Measurements from ENCODE around the gene PIK3CA.

Gene PIK3CA

DNA sequence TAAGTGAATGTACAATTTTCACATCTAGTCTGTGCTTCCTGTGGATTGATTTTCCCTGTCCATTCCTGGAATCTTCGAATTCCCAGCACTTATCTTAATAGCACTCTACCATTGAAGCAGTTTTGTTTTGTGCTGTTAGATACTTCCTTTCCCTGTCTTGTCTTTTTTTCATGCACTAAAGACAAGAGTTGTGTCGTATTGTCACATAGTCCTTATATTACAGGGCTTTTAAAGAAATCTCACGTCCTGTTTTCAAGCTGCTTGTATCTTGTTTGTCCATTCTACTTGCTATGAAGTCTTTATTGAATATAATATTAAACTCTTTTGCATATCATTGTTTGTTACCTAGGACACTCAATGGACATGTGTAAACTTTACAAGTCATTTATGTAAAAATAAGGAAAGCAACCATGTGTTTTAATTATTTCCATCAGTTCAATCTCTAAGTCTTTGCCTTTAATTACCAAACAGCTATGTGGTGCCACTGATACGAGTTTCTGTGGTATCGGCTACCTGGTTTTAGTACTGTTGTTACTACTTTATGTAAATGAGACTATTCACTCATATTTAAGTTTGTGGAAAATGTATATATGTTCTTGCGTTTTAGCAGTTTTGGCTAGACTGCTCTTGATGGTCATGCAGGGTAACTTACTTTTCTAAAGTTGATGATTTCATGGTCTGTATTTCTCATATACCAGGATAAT is 10.3 kb downstream of the PIK3CA start:
- DNase-seq = no peak

DNA sequence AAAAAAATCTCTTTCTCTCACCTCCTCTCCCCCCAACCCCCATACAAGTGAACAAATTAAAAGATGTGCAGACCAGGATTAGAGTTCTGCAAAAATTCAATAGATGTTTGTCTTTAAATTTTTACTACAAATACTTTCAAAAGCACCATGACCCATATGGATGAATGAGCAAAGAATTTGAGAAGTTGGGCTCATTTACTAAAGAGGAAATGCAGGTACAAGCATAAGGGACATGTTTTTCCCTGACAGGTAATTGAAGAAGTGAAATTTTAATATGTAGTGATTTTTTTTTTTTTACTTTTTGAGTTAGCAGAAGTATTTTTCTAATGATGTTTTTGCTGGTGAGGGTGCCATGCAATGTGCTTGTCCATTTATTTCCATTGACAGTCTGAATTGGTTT is 15.3 kb downstream of the PIK3CA start:
- no peak for DNase-seq

DNA sequence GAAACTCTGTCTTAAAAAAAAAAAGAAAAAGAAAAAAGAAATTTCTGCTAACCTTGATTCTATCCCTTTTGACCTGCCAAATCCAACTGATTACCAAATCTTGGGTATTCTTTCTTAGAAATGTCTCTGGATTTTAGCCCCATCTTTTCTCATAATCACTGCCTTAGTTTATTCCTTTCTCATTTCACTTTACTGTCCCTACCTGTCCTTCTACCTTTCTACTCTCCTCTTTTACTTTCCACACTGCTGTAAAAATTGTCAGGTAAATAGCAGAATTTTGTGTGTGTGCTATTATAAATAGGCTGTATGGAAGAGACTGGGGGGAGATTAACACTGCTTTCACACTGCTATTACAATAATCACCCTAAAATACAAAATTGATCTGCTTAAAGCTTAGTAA is 16.7 kb downstream of the PIK3CA start:
- no peak for DNase-seq

DNA sequence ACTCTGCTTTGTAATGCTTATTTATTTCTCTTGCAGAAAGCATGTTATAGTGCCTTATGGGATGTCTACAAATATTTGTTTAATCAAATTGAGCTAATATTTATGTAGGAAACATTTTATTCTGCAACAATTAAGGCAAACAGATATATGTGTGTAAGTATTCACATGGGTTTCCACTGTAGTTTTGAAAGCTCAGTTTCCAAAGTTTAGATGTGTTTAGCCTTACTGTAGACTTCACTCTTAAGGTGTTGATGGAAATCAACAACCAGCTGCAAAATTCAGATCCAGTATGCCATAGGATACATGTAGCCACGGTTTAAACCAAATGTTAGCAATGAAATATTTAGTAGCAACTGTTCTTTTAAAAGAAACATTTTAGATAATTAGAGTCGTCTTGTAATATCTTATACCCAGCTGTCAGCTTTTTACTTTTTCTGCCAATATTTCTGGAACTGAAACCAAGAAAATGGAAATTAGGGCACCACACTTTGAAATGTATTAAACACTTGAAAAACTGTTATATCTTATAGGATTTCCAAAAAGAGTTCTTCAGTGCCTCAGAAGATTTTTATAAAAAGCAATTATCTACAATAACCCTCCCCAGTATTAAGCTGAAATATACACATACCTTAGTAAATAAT is 18.5 kb downstream of the PIK3CA start:
- no peak for DNase-seq

DNA sequence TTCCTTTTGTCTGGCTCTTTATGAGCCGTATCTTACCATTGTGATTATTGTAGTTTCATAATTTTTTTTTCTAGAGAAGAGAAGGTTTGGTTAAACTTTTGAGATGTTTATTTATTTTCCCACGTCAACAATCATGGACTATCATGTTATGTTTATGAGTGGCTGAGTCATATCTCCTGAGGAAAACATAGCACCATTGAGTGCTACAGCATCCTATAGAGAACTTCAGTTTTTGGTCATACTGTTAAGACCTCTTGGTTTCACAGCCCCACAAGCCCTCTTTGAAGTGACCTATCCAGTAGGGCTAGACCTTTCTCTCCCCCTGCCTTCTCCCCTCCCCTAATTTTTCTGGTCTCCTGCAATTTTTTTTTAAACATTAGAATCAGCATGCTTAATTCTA is 20.8 kb downstream of the PIK3CA start:
- no peak for DNase-seq

DNA sequence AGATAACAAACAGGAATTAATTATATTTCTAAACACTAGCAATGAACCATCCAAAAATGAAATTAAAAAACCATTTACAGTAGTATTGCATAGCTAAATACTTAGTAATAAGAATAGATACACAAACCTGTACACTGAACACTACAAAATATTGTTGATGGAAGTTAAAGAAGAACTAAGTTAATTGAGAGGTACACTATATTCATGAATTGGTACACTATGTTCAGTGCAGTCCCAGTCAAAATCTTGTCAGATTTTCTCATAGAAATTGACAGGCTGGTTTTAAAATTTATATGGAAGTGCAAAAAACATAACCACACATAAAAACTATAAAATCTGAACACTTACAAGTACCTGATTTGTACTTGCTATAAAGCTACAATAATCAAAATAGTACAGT is 24.4 kb downstream of the PIK3CA start:
- no peak for DNase-seq

DNA sequence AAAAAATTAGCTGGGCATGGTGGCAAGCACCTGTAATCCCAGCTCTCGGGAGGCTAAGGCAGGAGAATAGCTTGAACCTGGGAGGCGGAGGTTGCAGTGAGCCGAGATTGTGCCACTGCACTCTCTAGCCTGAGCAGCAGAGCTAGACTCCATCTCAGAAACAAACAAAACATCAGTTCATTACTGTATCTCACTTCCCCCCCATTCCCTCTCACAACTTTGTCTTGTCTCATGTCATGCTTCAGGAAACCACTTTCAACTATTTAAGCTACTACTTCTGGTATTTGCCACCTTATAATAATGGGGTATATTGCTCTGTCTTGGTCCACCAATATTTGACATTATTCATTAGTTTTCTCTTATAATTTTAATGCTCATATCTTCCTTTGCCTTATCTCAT is 26.2 kb downstream of the PIK3CA start:
- no peak for DNase-seq

DNA sequence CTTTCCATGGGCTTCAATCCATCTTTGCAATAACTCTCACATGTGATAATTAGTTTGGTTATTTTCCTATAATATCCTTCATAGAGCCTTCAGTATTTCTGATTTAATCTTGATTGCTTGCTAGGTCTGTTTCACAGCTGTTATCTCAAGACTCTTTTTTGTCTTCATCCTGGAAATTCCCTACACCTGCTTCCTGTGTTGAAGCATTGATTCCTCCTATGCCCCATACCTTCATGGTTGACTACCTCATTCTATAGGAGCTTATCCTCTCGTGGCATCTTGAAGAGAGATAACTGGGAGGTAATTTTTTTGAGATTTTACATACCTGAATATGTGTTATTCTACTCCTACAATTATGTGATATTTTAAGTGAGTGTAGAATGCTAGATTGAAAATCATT is 26.7 kb downstream of the PIK3CA start:
- DNase-seq = no peak

DNA sequence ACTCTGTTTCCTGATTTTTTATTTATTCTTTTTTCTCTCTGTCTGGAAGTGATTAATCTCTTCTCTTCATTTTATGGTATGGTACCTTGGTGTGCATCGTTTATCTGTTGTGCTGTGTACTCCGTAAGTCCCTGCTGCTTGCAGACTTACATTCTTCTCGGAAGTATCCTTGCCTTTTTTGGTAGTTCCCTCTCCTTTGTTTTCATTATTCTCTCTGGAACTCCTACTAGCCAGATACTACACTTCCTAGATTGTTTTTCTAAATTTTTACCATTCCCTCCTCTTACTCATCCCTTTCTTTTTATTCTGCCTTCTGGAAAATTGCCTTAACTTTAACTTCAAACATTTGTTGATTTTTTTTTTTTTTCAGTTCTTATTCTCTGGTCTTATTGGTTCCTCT is 27.2 kb downstream of the PIK3CA start:
- no peak for DNase-seq

DNA sequence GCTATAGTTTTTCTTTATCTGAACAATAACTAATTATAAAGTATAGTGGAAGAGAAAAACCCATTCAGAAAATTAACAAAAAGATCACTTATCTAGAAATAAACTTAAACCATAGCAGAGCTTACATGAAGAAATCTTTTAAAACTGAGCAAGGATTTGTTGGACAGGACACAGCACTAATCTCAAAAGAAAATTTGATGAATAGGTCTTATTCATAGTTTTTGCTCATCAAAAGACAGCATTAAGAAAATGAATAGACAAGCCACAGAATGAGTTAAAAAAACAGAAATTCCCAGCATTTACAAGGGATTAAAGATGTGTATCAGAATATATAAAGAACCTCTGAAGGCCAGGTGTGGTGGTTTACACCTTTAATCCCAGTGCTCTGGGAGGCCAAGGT is 29.5 kb downstream of the PIK3CA start:
- no peak for DNase-seq

DNA sequence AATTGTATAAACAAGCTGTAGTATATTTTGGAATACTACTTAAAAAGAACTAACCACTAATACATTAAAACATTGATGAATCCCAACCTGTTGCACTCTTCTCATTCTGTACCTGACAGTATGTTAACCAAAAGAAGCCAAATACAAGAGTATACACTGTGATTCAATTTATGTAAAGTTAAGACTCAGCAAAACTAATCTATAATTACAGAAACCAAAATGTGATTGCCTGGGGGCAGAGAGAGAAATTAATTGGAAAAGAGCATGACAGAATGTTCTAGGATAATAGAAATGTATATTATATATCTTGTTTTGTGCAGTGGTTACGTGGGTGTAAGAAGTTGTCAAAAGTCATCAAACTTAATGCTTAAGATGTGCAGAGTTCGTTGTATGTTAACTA is 31.1 kb downstream of the PIK3CA start:
- no peak for DNase-seq

DNA sequence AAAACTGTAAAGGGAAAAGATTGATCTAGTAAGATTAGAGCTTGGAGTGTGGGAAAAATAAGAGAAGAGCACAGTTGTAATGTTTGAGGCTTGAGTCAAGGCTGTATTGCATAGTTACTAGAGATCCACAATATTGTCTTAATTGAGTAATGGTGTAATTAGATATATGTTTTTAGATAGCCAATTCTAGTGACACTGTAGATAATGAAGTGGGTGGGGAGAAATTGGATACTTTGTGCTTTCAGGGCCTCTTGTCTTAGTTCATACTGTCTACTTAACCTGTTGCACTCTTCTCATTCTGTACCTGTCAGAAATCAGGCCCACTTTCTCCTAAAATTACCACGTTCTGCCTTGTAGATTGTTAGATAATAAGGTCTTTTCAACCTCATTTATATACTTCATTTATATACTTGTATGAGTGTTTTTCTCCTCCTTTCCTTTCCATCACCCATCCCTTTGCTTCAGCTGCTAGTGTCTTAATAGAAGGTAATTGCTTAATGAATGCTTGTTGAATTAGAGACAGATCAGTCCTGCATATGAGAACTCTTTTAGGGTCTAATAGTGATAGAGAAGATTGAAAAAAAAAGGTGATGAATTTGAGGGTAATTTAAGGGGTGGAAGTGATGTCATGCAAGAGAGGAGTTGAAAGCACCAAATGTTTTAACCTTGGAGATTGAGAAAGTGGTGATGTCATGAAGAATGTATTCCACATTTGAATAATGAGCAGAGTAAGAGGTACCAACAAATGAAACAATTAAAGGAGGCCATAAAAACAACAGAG is 32.0 kb downstream of the PIK3CA start:
- no peak for DNase-seq

DNA sequence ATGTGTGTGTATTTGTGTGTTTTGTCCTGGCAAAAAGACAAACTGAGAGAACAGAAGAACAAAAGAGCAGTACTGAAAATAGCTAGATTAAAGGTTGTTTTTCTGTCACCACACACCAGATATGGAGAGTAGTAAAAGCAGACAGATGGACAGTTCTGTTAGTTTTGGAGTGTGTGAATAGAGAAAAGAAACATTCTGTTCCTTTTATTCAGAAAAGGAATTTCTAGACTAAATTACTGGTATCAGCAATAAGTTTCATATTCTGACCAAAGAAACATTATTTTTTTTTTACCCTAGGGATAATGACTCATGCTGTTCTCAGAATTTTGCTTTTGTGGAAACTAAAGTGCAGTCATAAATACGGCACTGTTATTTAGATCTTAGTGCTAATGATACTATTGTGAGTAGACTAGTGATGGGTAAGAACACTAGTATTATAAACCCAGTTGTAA is 32.9 kb downstream of the PIK3CA start:
- peak in 1 of 2 donors; percentile 34 for DNase-seq

DNA sequence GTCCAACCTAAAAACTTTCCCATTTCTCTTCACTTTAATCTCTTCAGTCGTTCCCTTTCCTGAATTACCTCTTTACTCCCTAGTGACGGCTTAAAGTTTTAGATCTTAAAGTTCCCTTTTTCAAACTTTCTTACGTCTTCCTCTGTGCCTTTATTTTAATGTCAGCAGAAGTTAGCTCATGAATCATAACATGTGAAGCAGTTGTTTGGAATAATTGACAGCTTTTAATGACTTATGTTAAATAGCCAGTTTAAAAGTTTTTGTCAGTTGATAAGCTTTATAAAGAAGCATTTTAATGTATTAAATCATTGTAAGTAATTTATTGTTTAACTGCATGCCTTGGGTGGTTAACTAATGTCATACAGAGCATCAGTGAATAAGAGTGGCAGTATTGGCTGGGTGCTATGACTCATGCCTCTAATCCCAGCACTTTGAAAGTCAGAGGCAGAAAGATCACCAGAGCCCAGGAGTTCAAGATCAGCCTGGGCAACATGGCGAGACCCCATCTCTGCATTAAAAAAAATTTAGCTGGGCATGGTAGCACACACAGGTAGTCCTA is 33.9 kb downstream of the PIK3CA start:
- peak in 1 of 2 donors; percentile 44 for DNase-seq

DNA sequence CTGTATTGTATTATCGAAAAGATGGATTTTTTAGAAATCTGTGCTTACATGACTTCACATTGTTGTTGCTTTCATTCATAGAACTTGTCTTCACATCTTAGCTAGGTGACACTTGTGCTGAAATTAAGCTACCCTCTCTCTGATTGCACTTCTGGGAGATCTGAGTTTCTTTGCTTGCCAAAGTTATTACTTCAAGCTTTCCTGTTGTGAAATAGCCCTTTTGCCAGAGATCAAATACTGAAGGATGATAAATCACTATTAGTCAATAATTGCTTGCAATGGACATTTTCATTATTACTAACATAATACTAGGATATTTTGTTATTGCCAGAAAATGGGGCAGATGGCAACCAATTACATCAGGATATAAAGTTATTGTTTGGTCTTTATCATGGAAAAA is 34.7 kb downstream of the PIK3CA start:
- DNase-seq = peak in 1 of 2 donors; percentile 23

DNA sequence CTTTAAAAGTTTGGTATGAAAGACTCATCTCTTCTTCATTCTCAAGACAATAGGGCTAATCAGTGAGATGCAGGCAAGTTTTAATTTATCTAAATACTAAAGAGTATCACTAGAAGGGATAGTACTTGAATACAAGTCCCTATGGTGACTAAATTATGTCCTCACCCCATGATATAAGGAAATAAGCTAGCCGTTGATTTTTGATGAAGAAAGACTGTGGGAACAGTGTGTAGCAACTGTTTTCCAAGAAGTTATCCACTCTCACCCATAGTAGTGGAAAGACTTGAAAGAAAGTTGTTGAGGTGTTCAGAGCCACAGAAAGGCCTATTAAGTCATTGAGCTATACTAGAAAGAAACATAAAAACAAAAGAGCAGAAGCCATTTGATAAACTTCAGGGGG is 36.7 kb downstream of the PIK3CA start:
- DNase-seq = peak; percentile 7 to 64

DNA sequence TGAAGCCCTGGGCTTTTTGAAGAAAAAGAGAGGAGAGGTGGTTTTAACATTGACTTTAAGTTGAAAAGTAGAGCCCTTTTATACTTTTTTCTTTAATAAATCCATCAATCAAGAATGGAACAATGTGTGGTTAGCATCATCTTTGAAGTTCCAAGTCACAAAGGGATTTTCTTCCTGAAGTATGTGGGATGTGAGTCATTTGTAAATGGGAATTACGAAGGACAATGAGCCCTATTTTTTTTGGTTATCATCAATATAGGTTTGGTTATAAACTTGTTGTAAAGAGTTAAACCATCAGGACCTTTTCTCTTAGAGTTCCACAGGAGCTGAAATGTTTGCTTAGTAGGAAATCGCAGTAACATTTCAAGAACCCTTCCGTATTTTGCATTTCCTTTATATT is 38.3 kb downstream of the PIK3CA start:
- no peak for DNase-seq

DNA sequence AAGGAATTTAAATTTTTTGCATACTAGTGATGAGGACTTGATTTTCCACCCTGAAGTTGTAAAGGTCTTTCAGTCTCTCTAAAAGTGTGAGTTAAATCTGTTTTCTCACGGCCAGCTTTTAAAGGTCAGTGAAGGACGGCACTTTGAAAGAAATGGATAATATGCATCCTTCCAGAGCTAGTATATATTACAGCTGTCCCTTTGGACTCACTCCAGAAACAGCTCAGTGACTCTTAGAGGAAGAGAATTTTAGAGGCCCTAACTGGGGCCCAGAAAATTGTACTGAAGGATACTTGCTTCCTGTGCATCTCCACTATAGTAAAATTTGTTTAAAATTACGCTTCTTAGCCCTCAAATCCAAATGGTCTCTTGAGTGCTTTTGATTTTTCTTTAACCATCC is 41.6 kb downstream of the PIK3CA start:
- no peak for DNase-seq

DNA sequence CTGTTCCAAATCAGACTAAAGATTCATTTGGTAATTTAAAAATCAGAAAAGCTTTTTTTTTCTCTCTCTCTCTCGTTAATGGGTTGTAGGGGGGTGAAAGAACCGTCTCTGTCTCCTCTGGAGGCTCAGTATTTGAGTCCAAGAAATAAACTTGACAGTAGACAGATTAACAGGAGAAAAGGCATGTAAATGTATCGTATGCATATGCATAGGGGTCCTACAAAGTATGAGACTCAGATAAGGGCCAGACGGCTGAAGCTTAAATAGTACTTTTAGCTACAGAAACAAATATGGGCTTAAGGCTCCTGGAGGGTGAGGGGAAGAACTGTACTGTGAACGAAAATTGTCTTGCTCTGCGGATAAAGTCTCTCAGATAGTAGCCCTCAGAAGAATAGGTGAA is 42.4 kb downstream of the PIK3CA start:
- no peak for DNase-seq

DNA sequence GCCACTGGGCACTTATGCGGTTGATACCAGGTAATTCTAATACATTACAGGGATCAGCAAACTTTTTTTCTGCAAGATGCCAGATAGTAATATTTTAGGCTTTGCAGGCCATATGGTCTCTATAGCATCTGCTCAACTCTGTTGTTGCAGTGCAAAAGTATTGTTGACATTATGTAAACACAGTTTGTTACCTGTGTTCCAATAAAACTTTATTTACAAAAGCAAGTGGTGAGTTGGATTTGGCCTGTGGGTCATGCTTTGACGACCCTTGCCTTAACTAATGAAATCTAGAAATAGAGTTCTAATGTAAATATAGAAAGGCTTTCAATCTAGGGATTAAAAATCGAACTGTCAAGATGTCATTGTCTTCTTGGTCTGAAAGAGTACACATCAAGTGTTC is 44.4 kb downstream of the PIK3CA start:
- no peak for DNase-seq

DNA sequence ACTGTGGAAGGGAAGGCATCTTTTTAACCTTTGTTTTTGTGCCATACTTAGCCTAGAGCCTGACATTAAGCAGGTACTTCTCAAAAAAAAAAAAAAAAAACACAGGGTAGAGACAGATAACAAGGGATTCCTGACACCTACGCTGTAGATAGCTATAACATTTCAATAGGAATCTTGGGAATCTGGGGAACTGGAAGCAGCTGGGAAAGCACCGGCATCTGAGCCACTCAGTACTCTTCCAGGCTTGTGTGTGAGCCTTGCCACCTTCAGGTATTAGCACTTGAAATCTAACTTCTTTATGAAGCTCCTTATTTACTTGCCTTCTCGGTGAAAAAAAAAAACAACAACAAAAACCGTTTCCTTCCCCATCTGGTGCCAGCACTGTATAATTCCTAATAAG is 46.8 kb downstream of the PIK3CA start:
- DNase-seq = no peak

DNA sequence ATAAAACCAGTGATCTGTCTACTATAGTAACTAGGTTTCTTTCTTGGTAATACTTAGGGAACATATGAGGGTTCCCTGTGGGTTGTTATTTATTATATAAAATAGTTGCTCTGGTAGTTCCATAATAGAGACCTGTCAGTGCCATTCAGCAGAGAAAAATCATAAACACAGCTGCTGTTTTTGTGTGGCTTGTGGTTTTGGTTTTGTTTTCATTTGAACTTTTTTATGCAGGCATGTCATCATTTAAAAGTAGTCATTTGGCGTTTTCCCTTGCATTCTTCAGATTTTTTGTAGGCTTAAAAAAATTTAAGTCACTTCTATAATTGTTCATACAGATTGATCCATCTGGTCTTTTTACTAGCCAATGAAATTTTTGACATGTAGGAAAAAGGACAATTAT is 47.9 kb downstream of the PIK3CA start:
- DNase-seq = no peak

DNA sequence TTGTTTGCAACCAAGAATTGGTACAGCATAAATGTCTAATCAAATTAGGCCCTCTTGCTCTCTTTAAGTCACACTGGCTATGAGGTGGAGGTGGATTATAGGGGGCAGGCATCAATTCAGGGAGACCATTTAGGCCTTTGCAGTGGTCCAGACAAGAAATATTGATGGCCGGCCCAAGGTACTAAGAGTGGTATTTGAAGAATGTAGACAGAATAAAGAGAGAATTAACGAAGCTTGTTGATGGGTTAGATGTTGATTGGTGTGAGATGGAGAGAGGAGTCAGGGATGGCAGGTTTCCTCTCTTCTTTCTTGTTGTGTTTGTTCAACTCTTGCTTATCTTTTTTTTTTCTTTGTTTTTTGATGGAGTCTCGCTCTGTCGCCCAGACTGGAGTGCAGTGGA is 48.5 kb downstream of the PIK3CA start:
- DNase-seq = no peak

DNA sequence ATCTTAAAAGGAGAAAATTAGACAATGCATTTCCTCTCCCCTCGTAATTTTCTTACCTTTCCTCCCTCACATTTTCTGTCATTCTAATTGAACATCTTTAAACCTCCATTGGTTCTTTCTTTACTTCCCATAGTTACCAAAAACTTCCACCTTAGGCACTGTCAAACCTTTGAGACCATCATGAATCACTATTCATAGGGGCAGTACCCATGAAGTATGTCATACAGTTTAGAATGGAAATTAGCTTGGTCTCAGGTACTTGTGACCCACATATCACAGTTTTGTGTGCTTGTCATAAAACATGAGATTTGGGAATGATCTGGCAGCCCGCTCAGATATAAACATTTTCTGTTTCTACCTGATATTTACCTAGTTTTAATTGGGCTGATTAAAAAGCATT is 52.6 kb downstream of the PIK3CA start:
- DNase-seq = no peak
